HEK293T (cell line): ENCODE data around the gene KCNK5.

Experiments used
- ARNT ChIP-seq: fragments of 450-650 bp; IDR thresholded peaks from 2 replicates; pipeline ENCODE4 v1.6.1; 2017; ENCODE audit warnings: mild to moderate bottlenecking
- BHLHE40 ChIP-seq: fragments of 450-650 bp; IDR thresholded peaks from 2 replicates; pipeline ENCODE4 v1.6.1; 2016; ENCODE audit warnings: mild to moderate bottlenecking, moderate library complexity, borderline replicate concordance
- CTBP1 ChIP-seq: fragments of 450-650 bp; IDR thresholded peaks from 2 replicates; pipeline ENCODE4 v1.6.1; 2016; ENCODE audit warnings: borderline replicate concordance
- ELF4 ChIP-seq: fragments of 450-650 bp; IDR thresholded peaks from 2 replicates; pipeline ENCODE4 v1.6.1; 2017; ENCODE audit warnings: antibody characterized with exemption
- FOXA1 ChIP-seq: fragments of 450-650 bp; IDR thresholded peaks from 2 replicates; pipeline ENCODE4 v1.6.1; 2016; ENCODE audit warnings: mild to moderate bottlenecking
- FOXM1 ChIP-seq: fragments of 450-650 bp; IDR thresholded peaks from 2 replicates; pipeline ENCODE4 v1.6.1; 2017; ENCODE audit warnings: mild to moderate bottlenecking, borderline replicate concordance
- HDGF ChIP-seq: fragments of 450-650 bp; IDR thresholded peaks from 2 replicates; pipeline ENCODE4 v1.6.1; 2017; ENCODE audit warnings: antibody characterized with exemption, borderline replicate concordance
- LEF1 ChIP-seq: fragments of 450-650 bp; IDR thresholded peaks from 2 replicates; pipeline ENCODE4 v1.6.1; 2017; ENCODE audit warnings: mild to moderate bottlenecking, borderline replicate concordance
- NFRKB ChIP-seq: fragments of 450-650 bp; IDR thresholded peaks from 2 replicates; pipeline ENCODE4 v1.6.1; 2016; ENCODE audit warnings: mild to moderate bottlenecking, moderate library complexity
- PKNOX1 ChIP-seq: fragments of 450-650 bp; IDR thresholded peaks from 2 replicates; pipeline ENCODE4 v1.6.1; 2016
- SP1 ChIP-seq: fragments of 450-650 bp; IDR thresholded peaks from 2 replicates; pipeline ENCODE4 v1.6.1; 2017
- SUZ12 ChIP-seq: fragments of 450-650 bp; IDR thresholded peaks from 2 replicates; pipeline ENCODE4 v1.6.1; 2016; ENCODE audit warnings: mild to moderate bottlenecking
- TARDBP ChIP-seq: fragments of 450-650 bp; IDR thresholded peaks from 2 replicates; pipeline ENCODE4 v1.6.1; 2016
- ZNF384 ChIP-seq: fragments of 450-650 bp; IDR thresholded peaks from 2 replicates; pipeline ENCODE4 v1.6.1; 2016

- TF ChIP-seq FOXA1 = no peak
- TF ChIP-seq HDGF = no peak
- no peak for TF ChIP-seq CTBP1
- TF ChIP-seq ARNT = no peak
- no peak for TF ChIP-seq PKNOX1
- TF ChIP-seq NFRKB = no peak
- no peak for TF ChIP-seq FOXM1
- TF ChIP-seq SUZ12 = no peak
- no peak for TF ChIP-seq ELF4
- no peak for TF ChIP-seq SP1
- TF ChIP-seq BHLHE40 = no peak
- TF ChIP-seq LEF1 = no peak
- TF ChIP-seq ZNF384 = no peak
- TF ChIP-seq TARDBP = no peak
Measured at GRCh38 chr6:39190545-39191235, 38.6 kb downstream of the KCNK5 start.
